Small intestine (tissue), 16 donors: ENCODE measurements around the gene C9orf85. TPM values are rescaled to one million over a fixed set of nuclear protein-coding genes. Genes with fewer than 3 reads are reported as not detected.
A peak's percentile ranks its signal among the peaks of the same experiment; 100 is the strongest.

Experiments
- DNase-seq, 2 donors: peaks; one replicate each; pipeline versions ENCODE4 v3.0.0 to v3.0.0-alpha.2; 2013
- FAIRE-seq: peaks from 2 replicates; lab custom pipeline; 2012; peaks lifted over from hg19 to GRCh38; lab: Jason Lieb, UNC
- H3K27ac ChIP-seq, 3 donors: one replicate each; pipeline ENCODE4 v1.5.1; 2013; ENCODE audit warnings: low read length in 2 of 3, mild to moderate bottlenecking in 2 of 3, control low read depth in 1 of 3, inconsistent platforms in 1 of 3, low read depth in 1 of 3, moderate library complexity in 1 of 3
- H3K27me3 ChIP-seq, 3 donors: one replicate each; pipeline ENCODE4 v1.6.1; 2013; ENCODE audit warnings: low read length in 3 of 3, inconsistent platforms in 1 of 3; ENCODE audit not compliant: control insufficient read depth in 3 of 3, insufficient read depth in 3 of 3
- H3K36me3 ChIP-seq, 3 donors: one replicate each; pipeline ENCODE4 v1.6.1; 2013; ENCODE audit warnings: low read length in 3 of 3, inconsistent platforms in 1 of 3, low read depth in 1 of 3, mild to moderate bottlenecking in 1 of 3, moderate library complexity in 1 of 3; ENCODE audit not compliant: control insufficient read depth in 3 of 3, insufficient read depth in 2 of 3
- H3K4me1 ChIP-seq, 3 donors: one replicate each; pipeline ENCODE4 v1.6.1; 2013; ENCODE audit warnings: low read length in 2 of 3, inconsistent platforms in 1 of 3, low read depth in 1 of 3, mild to moderate bottlenecking in 1 of 3, moderate library complexity in 1 of 3; ENCODE audit not compliant: control insufficient read depth in 3 of 3, insufficient read depth in 2 of 3
- H3K4me3 ChIP-seq, 3 donors: one replicate each; pipeline ENCODE4 v1.5.1; 2013; ENCODE audit warnings: low read length in 3 of 3, control low read depth in 1 of 3, inconsistent platforms in 1 of 3, low read depth in 1 of 3, mild to moderate bottlenecking in 1 of 3, moderate library complexity in 1 of 3
- H3K9me3 ChIP-seq, 2 donors: one replicate each; pipeline ENCODE4 v1.6.1; 2013; ENCODE audit warnings: low read depth in 1 of 2, low read length in 1 of 2; ENCODE audit not compliant: control insufficient read depth in 2 of 2, insufficient read depth in 1 of 2
- WGBS, 3 donors: extraction: QIAGEN DNeasy Blood & Tissue Kit; methylation state at CpG; one replicate each; pipeline ENCODE4 v1.1.7; 2013; 5-methylcytosine and 5-hydroxymethylcytosine counted together
- long read RNA-seq, 10 donors: transcript quantifications; one replicate each; lab custom pipeline, GENCODE V29; 2026
- polyA plus RNA-seq, 4 donors: library from polyadenylated mRNA; stranded (reverse) in 3 of 4; unstranded in 1 of 4; fragments of 200-250 nt in 3 of 4; fragments of 120-200 nt in 1 of 4; gene quantifications; one replicate each; pipeline versions ENCODE4 v1.2.1 to v1.2.3, GENCODE V29; 2013
- donor health status: healthy with polysubstance abuse.
- donor health status: control.
- donor health status: control.
- donor health status: Bipolar disorder and iron deficiency.
- donor health status: healthy.

The C9orf85 gene
- polyA plus RNA-seq, result 10 to 100 TPM; 14.1 to 35.7 (median 19.4) TPM
- long read RNA-seq, donor 1, transcript C9orf85-201 (4 exons, 1,279 nt), result major isoform, 15 of 16 reads
- long read RNA-seq, donor 1, partial matches to known transcripts, result 0 of 16 reads
- long read RNA-seq, donor 1, other reads (novel, unspliced or antisense), result 0 of 16 reads
- long read RNA-seq, donor 2, partial matches to known transcripts, result 0 of 2 reads
- long read RNA-seq, donor 2, other reads (novel, unspliced or antisense), result 0 of 2 reads
- long read RNA-seq, donor 3, partial matches to known transcripts, result 0 of 5 reads
- long read RNA-seq, donor 3, other reads (novel, unspliced or antisense), result 0 of 5 reads
- long read RNA-seq, donor 4, result 0 reads
- long read RNA-seq, donor 5, result 0 reads
- long read RNA-seq, donor 6, partial matches to known transcripts, result 0 of 2 reads
- long read RNA-seq, donor 6, other reads (novel, unspliced or antisense), result 0 of 2 reads
- long read RNA-seq, donor 7, partial matches to known transcripts, result 0 of 3 reads
- long read RNA-seq, donor 7, other reads (novel, unspliced or antisense), result 0 of 3 reads
- long read RNA-seq, donor 8, result 0 reads
- long read RNA-seq, donor 9, partial matches to known transcripts, result 0 of 1 reads
- long read RNA-seq, donor 9, other reads (novel, unspliced or antisense), result 0 of 1 reads
- long read RNA-seq, donor 10, partial matches to known transcripts, result 0 of 2 reads
- long read RNA-seq, donor 10, other reads (novel, unspliced or antisense), result 0 of 2 reads

DNA sequence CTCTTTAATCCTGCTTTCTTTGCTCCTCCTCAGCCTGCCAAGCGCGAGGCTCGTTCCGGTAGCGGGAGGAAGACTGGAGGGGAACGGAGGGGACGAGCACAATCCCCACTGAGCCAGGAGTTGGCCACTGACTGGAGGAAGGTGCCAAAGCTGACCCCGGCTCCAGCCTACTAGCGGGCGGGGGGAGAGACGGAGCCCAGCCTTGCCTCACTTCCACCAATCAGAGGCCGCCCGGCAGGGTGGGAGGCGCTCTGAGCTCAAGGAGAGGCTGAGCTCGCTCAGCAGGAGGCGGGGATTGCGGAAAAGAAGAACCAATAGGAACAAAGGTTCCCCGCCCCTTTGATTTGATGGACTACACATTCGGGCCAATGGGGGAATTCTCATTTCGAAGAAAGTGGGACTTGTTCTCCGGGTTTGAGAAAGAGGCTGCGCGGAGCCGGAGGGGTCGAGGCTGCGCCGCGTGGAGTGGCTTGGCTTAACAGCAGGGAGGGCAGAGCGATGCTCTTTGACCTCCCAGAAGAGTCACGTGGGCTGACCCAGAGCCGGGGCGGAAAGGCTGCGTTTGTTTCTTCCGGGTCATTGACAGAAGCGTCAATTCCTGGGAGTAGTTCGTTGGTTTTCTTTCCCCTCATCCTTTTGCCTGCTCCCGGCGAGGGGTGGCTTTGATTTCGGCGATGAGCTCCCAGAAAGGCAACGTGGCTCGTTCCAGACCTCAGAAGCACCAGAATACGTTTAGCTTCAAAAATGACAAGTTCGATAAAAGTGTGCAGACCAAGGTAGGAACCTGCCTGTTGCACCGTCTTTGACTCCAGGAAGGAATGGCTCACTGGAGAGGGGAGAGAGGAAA, at the start of gene C9orf85, which contains the start of gene ABHD17B:
Gene C9orf85, plus strand, starts transcription at position 579 of the 847 bp plus-strand sequence. Its CDS starts 96 bp downstream, at position 675.
Gene ABHD17B, minus strand, starts transcription at position 133 of the 847 bp plus-strand sequence. CDS start 36,113 bp downstream, outside the sequence.
- Histone ChIP-seq H3K36me3 (peaks cover 0 to 3% (median 0%) of the 10 kb centered on the region in 3 donors), H3K4me3 (peak within 1 kb of the TSS; percentile 80 to 93 (median 89)), H3K4me1 (peaks cover 3 to 13% (median 6%) of the 10 kb centered on the region in 3 donors), H3K9me3 (no peaks in the 10 kb centered on the region), H3K27me3 (no peaks in the 10 kb centered on the region), H3K27ac (peak within 1 kb of the TSS; percentile 79 to 99 (median 88))
- peak; percentile 97 for FAIRE-seq
- WGBS, 3 donors, result 0 to 1% (median 0%) methylated on average over 45 of the region's 45 CpGs
- DNase-seq, result peak; percentile 99 to 100

DNA sequence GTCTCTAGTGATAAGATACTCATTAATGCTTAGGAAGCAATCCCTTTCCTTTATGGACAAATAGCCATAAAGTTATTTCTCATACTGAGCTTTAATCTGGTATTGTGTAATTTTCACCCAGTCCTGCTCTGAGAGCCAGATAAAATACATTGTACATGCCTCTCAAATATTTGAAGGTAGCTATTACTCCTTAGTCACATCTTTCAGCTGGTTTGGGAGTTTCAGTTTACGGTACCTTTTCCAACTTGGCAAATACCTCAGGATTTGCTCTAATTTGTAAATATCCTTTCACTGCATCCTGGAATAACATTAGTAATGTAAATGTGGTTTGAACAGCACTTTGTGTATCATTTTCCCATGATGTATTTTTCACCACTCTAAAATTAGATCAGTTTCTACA, 47.8 kb upstream of the C9orf85 start:
- H3K36me3 ChIP-seq, result peaks cover 2 to 4% (median 2%) of the 10 kb centered on the region in 3 donors
- 80 to 95% (median 90%) methylated on average over 1 of the region's 1 CpG for WGBS, 3 donors
- H3K27ac ChIP-seq, result no peak overlapping the region
- no peaks in the 10 kb centered on the region for H3K27me3 ChIP-seq
- no peak overlapping the region for H3K4me3 ChIP-seq
- peak; percentile 4 to 35 for DNase-seq
- H3K9me3 ChIP-seq, result peaks cover 0 to 9% of the 10 kb centered on the region in 2 donors
- H3K4me1 ChIP-seq, result no peaks in the 10 kb centered on the region
- FAIRE-seq, result no peak

DNA sequence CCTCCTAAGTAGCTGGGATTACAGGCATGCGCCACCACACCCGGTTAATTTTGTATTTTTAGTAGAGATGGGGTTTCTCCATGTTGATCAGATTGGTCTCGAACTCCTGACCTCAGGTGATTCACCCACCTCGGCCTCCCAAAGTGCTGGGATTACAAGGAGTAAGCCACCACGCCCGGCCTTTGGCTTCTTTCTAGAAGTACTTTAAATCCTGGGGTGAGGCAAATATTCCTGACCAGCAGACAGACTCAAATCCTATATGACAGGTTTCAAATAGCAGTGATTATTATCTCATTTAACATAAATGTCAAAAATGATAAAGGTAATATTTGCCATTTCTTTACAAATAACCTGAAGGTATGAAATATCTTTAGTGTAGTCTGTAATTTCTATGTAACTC, 36.1 kb upstream of the C9orf85 start:
- no peak for DNase-seq

DNA sequence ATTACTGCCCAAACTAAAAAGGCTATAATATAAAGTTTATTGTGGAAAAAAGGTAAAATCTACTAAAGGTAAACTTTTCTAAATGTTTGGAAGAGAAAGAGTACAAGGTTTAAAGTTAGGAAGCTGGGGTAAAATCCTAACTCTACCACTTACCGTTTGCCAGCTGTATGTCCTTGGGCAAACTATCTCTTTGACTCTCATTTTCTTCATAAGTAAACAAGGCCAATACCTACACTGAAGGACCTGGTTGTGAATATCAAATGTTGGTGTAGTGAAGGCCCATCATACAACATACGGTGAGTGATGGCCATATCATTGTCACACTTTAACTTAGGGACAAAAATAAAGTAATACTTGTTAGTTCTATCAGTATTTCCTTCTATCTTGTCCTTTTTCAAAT, 35.3 kb upstream of the C9orf85 start:
- H3K27ac ChIP-seq, result no peak overlapping the region
- no peak for DNase-seq
- no peaks in the 10 kb centered on the region for H3K4me1 ChIP-seq
- no peaks in the 10 kb centered on the region for H3K27me3 ChIP-seq
- whole genome bisulfite sequencing, 3 donors, result 85 to 95% (median 93%) methylated on average over 2 of the region's 2 CpGs
- FAIRE-seq, result no peak
- H3K9me3 ChIP-seq, result peaks cover 0 to 15% of the 10 kb centered on the region in 2 donors
- no peak overlapping the region for H3K4me3 ChIP-seq
- H3K36me3 ChIP-seq, result peaks cover 0 to 2% (median under 1%) of the 10 kb centered on the region in 3 donors

More for the DNA sequence above, 36.1 kb upstream of the C9orf85 start:
- no peak overlapping the region for H3K4me3 ChIP-seq
- H3K27ac ChIP-seq, result no peak overlapping the region
- H3K4me1 ChIP-seq, result no peaks in the 10 kb centered on the region
- no peaks in the 10 kb centered on the region for H3K27me3 ChIP-seq
- 90 to 96% (median 95%) methylated on average over 6 of the region's 6 CpGs for WGBS, 3 donors
- peaks cover 0 to 15% of the 10 kb centered on the region in 2 donors for H3K9me3 ChIP-seq
- H3K36me3 ChIP-seq, result peaks cover 2 to 4% (median 2%) of the 10 kb centered on the region in 3 donors
- FAIRE-seq, result no peak

DNA sequence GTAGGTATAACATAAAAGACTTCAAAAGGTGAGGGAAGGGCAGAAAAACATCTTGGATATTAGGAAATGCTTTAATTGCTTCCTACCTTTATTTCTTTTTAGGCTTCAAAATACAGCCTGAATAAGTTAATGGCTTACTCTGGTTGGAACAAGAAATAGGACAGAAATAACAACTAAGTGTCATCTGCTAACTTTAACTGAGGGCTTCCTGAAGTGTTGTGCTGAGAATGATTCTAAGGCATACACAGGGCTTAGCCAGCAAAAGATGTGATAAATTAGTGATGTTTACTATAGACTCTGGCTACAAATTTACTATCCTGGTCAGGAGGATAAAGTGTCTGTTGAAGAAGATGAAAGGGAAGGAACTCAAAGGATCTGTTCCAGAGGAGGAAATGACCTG, 34.6 kb upstream of the C9orf85 start:
- Histone ChIP-seq H3K27ac (no peak overlapping the region), H3K36me3 (peaks cover 0 to 2% (median 0%) of the 10 kb centered on the region in 3 donors), H3K4me1 (no peaks in the 10 kb centered on the region), H3K9me3 (peaks cover 0 to 15% of the 10 kb centered on the region in 2 donors), H3K4me3 (no peak overlapping the region), H3K27me3 (no peaks in the 10 kb centered on the region)
- DNase-seq (no peak), FAIRE-seq (no peak)

DNA sequence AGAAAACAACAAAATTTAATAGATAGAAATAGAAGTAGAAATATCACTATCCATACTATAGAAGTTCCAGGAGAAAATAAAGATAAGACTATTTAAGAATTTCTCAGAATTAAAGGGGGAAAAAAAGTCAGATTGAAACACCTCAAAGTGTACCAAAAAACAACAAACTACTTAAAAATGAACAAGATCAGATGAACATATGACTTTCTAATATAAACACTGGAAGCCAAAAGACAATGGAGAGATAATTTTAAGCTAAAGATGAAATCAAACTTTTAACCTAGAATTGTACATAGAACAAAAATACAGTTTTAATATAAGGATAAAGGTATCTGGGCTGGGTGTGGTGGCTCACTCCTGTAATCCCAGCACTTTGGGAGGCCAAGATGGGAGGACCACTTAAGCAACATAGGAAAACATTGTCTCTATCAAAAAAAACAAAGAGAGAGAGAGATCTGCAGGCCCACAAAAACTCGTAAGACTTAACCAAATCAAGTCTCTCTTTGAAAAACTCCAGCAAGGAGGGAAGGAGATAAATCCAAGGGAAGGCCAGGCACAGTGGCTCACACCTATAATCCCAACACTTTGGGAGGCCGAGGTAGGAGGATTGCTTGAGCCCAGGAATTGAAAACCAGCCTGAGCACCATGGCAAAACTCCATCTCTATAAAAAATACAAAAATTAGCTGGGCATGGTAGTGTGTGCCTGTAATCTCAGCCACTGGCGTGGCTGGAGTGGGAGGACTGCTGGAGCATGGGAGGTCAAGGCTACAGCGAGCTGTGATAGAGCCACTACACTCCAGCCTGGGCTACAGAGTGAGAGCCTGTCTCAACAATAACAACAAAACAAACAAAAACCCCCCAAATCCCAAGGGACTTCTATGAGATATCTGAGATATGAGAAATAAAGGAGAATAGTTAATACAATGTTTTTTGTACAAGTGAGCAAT, 32.8 kb upstream of the C9orf85 start:
- peaks cover 0 to 6% (median 0%) of the 10 kb centered on the region in 3 donors for H3K36me3 ChIP-seq
- H3K4me3 ChIP-seq, result no peak overlapping the region
- no peaks in the 10 kb centered on the region for H3K4me1 ChIP-seq
- H3K27me3 ChIP-seq, result no peaks in the 10 kb centered on the region
- no peak overlapping the region for H3K27ac ChIP-seq
- FAIRE-seq (no peak), DNase-seq (no peak)
- 97 to 98% (median 98%) methylated on average over 4 of the region's 4 CpGs for WGBS, 3 donors
- peaks cover 0 to 25% of the 10 kb centered on the region in 2 donors for H3K9me3 ChIP-seq

GRCh38 chr9:71879644-71880174, 31.7 kb upstream of the C9orf85 start:
- WGBS, 3 donors, result 64 to 73% (median 69%) methylated on average over 2 of the region's 2 CpGs
- Histone ChIP-seq H3K36me3 (peaks cover 0 to 3% (median 0%) of the 10 kb centered on the region in 3 donors), H3K27me3 (no peaks in the 10 kb centered on the region), H3K9me3 (peaks cover 0 to 25% of the 10 kb centered on the region in 2 donors), H3K27ac (no peak overlapping the region), H3K4me3 (no peak overlapping the region), H3K4me1 (no peaks in the 10 kb centered on the region)
- FAIRE-seq (no peak), DNase-seq (no peak)
